AG09309 (cell line): ENCODE measurements around the gene CAMK2G.

Experiments
- DNase-seq: peaks from one replicate; pipeline ENCODE4 v3.0.0-alpha.2; 2010; ENCODE audit warnings: low read depth
- H3K4me3 ChIP-seq: 2 replicates; pipeline ENCODE4 v1.5.1; 2011; ENCODE audit warnings: mild to moderate bottlenecking, low read depth, low read length, moderate library complexity; ENCODE audit not compliant: control insufficient read depth
- TF ChIP-seq, protein P1 (sequence below): IDR thresholded peaks from 2 replicates; pipeline ENCODE4 v1.5.1; 2011; ENCODE audit warnings: mild to moderate bottlenecking, low read depth, low read length, inconsistent platforms; ENCODE audit not compliant: insufficient read depth, control insufficient read depth; ENCODE audit errors: missing control alignments

The CAMK2G gene

DNA sequence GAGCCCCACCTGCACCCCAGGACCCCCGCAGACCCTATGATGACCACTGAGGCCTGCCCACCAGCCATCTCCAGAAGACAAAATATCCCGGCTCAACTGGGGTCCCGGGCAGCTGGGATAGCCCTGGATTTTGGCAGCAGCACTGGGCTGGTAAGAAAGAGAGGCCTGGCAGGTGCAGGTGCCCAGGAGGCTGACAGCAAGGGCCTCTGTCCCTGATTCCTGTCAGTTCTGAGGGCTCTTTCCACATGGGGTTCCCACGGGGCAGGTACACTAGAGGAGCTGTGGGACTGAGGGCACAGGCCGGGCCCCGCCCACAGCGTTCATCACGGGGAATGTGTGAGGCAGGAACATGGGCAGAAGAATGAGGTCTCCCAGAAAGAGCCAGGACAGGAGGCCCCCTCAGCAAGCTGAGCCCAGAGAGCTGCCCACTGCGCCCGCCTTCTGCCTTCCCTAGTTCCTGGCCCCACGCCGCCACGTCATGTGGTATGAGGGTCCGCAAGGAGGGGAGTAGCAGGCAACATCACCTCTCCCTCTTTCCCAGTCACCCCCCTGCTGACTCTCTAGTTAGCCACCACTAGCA lies 50.1 kb downstream of the CAMK2G start:
- TF ChIP-seq, protein P1, sequence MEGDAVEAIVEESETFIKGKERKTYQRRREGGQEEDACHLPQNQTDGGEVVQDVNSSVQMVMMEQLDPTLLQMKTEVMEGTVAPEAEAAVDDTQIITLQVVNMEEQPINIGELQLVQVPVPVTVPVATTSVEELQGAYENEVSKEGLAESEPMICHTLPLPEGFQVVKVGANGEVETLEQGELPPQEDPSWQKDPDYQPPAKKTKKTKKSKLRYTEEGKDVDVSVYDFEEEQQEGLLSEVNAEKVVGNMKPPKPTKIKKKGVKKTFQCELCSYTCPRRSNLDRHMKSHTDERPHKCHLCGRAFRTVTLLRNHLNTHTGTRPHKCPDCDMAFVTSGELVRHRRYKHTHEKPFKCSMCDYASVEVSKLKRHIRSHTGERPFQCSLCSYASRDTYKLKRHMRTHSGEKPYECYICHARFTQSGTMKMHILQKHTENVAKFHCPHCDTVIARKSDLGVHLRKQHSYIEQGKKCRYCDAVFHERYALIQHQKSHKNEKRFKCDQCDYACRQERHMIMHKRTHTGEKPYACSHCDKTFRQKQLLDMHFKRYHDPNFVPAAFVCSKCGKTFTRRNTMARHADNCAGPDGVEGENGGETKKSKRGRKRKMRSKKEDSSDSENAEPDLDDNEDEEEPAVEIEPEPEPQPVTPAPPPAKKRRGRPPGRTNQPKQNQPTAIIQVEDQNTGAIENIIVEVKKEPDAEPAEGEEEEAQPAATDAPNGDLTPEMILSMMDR = no peak
- no peak for DNase-seq
- H3K4me3 ChIP-seq = no peak overlapping the region

DNA sequence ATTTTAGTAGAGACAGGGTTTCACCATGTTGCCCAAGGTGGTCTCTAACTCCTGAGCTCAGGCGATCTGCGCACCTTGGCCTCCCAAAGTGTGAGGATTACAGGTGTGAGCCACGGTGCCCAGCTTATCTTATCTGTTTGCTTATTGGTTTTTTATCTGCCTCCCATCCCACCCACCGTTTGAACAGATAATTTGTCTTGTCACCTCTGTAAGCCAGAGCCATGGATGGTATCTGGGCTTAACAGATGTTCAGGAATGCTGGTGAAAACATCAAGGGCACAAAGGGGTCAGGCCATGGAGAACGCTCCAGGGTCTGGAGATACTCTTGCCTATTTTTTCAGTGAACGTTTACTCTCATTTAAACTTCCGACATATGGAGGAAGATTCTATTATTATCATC lies 51.0 kb downstream of the CAMK2G start:
- no peak overlapping the region for H3K4me3 ChIP-seq
- TF ChIP-seq, protein P1 = no peak
- DNase-seq = no peak

DNA sequence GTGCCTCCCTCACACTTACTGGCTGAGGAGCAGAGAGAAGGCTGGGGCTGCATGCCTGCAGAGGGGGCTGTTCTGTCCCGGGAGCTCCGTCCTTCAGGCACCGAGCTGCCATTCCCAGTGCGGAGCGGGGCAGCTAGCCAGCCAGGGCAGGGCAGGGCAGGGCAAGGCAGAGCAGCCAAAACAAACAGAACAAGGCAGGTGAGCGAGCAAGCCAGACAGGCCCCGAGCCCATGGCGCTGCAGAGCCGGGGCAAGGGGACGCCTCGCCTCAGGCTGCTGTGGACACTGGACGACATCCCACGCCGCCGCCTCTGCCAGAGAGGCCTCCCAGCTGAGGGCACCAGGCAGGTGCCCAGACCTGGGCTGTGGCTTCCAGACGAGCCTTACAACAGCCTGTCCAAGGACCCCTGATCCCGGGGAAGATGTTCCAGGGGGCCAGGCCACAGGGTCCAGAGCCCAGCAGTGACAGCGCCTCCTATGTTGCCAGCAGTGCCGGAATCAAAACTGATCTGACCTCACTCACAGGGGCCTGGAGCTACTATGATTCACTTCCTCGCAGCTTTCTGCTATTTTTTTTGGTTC lies 54.8 kb downstream of the CAMK2G start:
- DNase-seq = no peak
- no peak overlapping the region for H3K4me3 ChIP-seq
- TF ChIP-seq, protein P1 = no peak

DNA sequence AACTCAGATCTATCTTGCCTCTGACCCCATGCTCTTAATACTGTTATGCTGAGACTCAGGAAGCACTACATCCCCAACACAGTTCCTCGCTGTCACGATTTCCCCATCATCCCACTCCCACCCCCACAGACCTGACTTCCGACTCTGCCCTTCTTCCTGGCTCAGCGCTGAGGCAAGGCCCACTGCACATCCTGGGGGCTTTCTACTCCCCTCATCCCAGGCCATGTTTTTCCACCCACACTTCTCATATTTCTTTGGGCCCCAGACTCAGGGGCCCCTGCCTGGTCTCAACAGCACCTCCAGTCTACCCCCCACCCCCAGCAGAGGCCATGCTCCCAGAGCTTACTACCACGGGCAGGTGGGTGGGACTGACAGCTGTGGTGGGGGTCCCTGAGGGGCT lies 55.3 kb downstream of the CAMK2G start:
- TF ChIP-seq, protein P1 = no peak
- no peak for DNase-seq
- H3K4me3 ChIP-seq = no peak overlapping the region

DNA sequence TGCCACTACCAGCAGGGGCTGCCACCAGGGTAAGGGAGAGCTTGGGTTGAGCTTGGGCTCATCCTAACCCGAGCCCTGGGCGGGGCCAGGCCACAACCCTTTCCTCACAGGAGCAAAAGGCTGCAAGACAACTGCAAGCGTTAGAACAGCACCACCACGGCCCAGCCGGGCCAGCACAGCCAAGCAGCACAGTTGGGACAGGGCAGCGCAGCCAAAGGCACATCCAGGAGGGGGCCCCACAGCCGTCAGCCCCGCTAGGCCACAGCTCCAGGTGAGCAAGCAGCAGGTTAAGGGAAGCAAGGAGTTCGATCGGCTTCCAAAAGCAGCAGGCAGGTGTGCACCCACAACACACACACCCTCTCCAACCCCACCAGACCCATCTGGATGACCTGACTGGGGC lies 56.0 kb downstream of the CAMK2G start:
- no peak overlapping the region for H3K4me3 ChIP-seq
- TF ChIP-seq, protein P1 = peak; percentile 0
- no peak for DNase-seq

DNA sequence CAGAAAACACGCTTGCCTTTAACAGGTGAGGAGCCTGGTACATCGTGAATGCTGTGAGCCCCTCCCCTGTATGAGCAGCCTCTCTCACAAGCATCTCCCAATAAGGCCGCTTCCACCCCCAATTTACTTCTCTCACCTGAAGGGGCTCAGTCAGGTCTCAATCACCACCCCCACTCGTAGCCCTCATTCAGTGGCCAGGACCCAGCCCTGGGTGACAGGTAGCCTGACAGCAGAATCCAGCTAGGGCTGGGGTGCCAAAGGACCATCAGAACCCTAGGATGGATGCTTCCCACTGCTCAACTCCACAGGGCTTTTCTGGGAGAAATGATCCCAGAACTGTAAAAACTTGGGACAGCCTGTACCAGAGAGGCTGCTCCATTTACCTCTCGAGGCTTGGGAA lies 56.5 kb downstream of the CAMK2G start:
- TF ChIP-seq, protein P1 = no peak
- H3K4me3 ChIP-seq = no peak overlapping the region
- DNase-seq = no peak
